ENCODE data around the gene CYB5A.

CYB5A gene

DNA sequence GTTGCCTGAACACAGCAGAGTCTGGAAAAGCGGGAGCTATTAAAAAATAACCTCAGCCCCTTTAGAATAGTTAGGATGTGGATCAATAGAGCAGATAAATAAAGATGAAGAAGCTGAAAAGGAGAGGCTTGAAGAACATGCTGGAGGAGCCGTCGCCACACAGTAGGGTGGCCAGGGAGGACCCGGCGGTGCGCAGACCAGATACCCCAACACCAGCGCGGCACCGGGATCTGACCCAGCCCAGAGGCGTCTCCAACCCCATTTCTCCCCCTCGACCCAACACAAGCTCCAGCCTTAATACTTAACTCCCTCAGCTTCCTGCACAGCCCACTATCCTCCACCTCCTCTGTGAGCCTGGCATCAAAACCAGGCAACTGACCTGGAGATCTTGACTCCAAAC is 16.0 kb downstream of the CYB5A start:
- no peak for DNase-seq

DNA sequence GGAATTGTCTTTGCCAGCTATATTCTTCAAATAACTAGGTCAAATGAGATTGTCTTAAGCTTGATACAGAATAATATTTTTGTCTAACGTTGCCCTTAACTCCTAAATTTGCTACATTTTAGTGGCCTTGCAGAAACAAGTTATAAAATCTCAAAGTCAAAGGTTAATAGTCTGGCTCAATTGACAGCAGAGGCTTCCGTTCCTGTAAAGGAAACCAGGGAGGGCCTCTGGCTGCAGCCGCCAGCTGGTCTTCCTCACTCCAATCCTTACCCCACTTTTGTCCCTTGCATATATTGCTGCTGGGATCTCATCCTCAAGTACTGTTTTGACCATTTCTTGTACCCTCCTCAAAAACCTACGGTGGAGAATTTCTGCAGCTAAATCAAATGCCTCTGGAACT is 17.1 kb downstream of the CYB5A start:
- no peak for DNase-seq

DNA sequence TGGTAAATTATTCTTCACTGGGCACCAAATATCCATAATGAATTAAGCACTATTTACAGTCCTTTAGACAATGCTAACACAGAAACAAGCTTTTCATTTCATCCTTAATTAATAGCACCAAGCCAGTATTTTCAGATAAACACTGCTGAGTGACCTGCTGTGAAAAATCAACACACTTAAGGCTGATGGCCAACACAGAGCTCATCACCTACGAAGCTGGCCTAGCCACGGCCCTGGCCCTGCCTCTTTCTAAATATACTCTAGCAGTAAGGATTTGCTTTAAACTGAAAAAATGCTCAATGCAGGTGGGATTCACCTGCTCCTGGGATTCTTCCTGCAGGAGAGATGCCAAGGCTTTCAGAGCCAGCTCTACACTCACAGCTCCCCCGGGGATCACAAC is 18.4 kb downstream of the CYB5A start:
- DNase-seq: peak; percentile 55

DNA sequence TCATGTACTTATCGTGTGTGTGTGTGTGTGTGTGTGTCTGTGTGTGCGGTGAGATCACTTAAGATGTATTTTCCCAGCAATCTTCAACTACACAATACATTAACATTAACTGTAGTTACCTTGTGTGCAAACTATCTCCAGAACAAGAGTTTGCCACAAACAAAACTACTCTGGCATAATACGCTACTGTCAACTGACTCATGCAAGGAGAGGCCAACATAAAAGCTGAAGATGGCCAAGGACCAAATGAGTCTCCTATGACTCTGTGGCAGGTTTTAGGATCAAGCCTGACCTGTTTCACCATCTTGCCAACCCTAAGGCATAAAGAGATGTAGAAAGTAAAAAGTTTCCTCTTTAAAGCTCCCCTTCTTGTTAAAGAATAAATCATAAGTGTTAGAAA is 20.1 kb downstream of the CYB5A start:
- DNase-seq: no peak

DNA sequence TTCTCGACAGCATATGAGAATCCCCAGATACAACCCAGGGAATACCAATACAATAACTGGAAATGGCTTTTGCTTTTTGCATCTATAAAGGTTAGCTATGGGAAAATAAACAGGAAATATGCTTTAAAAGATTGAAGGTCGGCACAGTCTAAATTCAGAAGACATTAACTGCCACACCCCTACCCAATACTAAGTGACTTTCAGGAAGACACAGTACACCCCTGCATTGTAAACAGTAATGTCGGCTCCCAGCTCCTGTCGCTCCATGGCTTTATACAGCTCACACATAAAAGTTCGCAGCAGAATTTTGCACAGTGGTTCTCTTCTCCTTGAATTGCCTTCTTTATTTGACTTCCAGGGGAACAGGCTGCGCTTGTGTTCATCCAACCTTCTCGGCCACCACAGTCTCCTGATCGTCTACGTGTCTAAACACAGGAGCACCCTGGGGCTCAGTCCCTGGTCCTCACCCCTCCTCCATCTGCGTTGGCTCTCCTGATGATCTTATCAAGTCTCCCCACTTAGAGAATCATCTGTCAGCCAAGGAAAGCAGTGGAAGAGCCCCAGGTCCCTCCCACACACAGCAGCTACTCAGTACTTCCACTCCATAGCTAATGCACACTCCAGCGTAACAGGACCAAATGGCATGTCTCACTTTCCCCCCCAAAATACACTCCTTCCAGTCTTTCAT is 22.7 kb downstream of the CYB5A start:
- DNase-seq: no peak

DNA sequence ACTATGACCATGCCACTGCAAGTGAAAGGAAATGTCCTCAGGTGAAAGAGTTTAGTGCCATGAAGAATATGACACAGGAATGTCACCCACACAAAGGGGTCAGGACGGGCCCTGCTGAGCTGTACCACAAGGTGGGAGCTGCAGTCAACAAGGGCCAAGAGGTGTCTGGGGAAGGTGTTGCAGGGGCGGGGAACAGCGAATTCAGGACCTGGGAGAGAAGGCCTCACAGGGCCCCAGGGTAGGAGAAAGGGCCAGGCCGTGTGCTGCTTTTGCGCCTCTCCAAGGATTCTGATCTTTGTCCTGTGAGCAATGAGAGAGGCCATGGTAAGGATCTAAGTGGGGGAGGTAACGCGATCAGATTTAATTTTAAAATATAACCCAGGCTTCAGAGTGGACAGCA is 23.6 kb downstream of the CYB5A start:
- no peak for DNase-seq

DNA sequence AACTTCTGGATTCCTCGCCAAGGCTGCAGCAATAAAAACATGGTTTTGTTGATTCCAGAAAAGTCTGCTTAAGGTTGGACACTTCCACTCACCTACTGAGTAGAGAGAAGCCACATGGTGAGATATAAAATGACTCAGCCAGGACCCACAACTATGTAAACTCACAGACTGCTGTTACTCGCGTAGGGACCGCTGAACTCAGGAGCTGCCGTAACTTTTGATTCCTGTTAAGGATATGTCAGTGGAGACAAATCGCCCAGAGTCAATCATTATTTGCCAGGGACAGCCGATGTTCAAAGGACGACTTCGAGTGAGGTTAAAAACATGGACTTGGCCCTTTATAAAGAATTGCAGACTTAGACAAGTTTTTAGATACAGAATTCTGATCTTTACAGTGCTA is 25.6 kb downstream of the CYB5A start:
- DNase-seq: no peak

DNA sequence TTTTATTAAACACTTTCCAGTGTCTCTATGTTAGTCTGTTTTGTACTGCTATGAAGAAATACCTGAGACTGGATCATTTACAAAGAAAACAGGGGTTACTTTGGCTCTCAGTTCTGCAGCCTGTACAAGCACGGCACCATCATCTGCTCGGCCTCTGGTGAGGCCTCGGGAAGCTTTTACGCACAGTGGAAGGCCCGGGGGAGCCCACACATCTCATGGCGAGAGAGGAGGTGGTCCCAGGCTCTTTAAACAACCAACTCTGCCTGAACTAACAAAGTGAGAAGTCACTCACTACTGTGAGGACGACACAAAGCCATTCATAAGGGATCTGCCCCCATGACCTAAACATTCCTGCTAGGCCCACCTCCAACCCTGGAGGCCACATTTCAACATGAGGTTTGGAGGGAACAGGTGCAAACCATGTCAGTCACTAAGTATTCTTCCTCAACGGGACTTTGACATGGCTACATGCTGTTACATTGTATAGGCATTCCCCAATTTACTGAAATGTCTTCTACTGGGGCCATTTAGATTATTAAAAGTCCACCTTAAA is 26.1 kb downstream of the CYB5A start:
- no peak for DNase-seq

DNA sequence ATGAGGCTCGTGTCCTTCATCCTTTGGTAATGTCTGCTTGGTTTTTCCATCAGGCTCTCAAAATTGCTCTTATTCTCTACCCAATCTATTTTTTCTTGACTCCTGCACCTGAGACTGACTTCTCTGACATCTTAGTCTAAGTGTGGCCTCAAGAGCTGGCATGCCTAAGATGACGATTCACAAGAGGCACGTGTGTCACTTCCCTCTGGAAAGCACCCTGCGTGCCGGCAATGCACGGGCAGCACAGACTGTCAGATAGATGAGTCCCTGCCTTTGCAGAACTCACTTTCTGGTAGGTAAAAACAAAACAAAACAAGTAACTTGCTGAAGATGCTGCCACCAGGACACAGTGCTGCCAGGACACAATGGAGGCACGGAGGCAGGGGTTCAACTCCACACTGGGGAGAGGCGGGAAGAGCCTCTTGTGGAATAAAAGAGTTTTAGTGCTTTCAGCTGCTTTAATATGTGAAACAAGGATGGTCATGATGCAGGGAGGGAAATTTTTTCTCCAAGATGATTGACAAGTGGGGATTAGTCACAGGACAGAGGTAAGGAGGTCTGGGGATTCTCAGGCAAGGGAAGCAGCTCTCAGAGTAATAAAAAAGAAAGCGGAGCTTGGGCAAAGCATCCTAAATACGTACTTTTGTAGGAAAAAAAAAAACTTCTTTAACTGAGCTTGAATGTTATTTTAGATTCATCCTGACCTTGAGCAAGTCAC is 27.3 kb downstream of the CYB5A start:
- no peak for DNase-seq

DNA sequence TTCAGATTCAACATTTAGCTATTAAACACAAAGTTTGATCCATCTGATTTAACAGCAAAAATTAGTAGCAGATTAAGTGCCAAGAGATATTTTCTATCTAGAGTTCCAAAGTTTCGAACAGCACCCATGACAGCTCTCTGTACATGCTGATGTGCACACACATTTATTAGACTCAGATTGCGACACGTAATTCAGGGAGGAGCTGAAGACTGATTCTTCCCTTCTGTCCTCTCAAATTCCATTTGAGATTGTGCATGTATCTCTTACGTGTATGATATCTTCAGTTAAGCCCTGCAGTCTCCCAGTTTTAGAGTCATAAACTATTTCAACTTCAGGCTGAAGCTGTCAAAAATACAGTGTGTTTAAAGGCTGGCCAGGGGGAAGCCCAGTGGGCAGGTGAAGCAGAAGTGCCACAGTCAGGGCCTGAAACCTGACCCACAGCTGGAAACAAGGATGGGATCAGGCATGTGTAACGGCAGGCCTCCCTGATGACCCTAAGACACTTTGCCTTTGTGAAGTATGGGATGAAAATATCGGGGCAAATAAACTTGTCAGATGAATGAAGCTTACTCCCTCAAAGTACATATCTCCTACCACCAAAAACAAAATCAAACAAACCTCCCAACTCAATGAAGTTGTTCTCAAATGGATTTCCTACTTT is 30.6 kb downstream of the CYB5A start:
- no peak for DNase-seq

DNA sequence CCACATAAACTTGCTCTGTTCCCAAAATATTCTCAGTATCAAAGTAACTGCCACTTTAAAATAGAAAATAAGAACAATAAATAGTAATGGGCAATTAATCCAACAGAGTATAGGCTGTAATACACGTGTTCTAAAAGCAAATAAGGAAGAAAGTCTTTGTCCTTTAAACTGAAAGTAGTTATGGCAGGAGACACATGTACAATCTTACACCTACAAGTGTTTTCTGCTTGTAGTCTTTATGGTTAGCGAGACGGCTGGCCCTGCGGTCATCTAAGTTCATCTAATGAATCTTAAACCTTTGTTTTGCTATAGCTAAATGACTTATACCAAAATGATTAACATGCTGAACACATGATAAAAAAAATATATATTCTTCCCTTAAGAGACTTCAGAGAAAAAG is 32.4 kb downstream of the CYB5A start:
- no peak for DNase-seq

DNA sequence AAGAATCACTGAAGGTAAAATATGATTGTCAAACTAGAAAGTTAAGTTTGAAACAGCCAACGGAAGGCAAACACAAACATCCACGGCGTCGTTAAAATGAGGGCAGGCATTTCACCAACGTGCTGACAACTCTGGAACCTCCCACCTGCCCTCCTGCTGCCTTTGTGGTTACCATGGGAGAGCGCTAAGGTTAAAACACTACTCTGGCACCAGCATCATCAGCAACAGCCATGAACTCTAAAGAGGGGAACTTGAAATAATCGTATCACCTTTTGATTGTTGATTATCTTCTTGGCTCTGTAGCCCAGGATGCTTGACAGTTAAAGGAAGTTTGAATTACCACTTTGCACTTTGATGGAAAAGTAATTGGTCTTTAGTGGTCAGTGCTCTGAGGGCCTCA is 34.7 kb downstream of the CYB5A start:
- DNase-seq: no peak

DNA sequence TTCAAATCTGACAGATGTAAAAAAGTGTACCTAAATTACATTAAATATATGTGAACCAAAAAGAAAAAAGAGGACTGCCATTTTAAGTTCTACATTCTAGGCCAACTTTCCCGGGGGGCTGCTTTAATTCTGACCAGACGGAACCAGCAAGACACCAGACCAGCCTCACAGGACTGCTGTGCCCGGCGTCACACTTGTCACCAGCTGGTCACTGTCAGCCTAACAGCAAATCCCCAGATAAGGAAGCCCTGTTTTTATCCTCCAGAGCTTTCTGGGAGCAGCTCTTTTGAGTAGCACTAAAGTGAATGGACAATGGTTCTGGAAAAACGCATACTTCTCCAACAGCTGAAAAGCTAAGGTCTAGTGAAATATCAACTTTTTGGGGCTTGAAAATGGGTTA is 35.6 kb downstream of the CYB5A start:
- no peak for DNase-seq

DNA sequence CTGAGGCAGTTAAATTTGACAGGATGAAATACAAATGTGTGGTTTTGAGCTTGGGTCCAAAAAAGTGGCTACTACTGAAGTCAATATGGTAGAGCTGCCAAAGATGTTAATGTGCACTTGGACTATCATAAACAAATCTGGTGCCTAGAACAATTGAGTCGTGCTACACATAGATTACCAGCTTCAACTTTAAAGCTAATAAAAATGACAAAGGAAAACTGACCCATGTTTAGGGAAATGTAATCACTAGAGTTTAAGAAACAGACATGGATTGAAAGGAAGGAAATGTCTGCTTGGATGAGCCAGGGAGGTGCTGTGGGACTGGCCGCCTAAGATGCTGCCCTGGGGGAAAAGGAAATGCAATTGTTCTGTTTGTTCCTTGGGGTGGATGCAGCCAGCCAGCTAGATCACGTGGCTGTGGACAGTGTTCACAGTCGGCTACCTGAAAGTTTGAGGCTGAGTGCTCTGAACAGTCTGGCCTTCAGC is 36.6 kb downstream of the CYB5A start:
- no peak for DNase-seq

DNA sequence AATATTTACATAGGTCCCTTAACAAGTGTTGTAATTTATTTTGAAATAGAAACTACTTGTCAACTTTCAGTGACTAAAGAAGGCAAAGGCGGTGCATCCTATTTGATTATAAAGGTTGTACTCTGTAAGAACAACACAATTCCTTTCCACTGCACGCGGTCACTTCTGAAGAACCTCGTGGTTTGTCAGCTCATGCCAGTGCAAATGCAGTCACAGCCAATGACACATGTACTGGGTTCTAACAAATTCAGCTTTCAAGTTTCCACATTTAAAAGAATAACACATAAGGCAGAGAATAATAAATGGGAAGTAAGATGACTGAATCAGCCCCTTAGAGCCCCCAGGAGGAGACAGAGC is 39.7 kb downstream of the CYB5A start:
- no peak for DNase-seq

DNA sequence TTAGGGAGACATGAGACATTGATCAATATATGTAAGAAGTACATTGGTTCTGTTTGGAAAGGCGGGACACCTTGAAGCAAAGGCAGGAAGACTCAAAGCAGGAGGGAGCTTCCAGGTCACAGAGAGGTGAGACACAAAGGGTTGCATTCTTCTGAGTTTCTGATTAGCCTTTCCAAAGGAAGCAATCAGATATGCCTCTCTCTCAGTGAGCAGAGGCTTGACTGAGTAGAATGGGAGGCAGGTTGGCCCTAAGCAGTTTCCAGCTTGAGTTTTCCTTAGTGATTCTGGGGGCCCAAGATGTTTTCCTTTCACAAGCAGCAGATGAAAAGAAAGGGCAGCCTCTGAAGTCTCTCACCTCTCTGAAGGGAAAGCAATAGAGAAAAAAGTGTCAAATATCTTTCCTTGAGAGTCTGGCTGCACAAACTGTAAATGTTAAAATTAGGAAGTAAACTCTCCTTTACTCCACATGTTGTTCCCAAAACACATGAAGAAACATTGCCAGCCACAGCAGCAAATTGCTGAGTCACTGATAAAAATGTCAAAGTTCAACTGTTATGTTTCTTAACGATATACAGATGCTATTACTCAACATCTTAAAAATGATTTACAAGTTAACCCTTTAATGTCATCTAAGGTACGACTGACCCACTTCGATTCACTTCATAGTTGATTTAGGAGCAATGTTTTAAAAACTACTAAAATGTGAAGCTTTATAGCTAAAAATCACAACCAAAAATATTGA is 40.3 kb downstream of the CYB5A start:
- DNase-seq: no peak

DNA sequence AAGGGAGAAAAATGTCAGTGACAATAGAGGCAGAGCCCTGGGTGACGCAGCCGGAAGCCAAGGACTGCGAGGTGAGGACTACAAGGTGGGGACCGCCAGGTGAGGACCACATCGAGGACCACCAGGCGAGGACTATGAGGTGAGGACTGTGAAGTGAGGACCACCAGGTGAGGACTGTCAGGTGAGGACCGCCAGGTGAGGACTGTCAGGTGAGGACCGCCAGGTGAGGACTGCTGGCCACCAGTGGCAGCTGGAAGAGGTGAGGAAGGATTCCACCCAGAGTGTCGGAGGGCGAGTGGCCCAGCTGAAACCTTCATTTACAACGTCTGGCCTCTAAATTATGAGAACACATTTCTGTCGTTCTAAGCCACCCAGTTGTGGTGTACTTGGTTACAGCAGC is 41.6 kb downstream of the CYB5A start:
- DNase-seq: no peak

DNA sequence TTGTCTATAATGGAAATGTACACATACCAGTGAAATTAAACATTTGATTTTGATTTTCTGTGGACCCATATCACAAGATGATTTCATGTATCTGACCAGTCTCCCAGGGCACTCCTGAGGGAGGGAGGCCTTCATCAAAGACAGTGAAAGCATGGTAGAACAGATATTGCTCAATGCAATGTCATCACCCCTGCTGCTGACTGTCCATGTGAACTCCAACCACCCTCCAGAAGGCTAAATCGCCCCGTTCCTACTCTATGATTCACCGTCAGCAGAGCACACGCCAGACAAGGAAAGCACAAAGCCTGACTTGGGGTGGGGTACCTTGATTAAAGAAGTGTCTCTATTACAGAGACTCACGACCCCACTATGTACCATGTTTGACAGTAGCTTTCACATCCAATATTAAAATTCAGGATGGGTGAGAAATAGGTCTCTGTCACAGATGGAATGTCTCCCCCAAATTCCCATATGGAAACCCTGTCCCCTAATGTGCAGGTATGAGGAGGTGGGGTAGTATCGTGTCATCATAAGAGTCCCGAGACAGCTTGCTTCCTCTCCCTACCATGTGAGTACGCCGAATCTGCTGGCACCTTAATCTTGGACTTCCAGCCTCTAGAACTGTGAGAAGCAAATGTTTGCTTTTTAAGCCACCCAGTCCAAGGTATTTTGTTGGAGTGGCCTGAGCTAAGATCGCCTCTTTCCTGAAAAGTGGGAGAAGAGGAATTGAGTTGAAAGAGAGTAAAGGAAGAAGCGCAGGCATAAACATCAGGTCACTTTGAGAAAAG is 42.4 kb downstream of the CYB5A start:
- DNase-seq: no peak

DNA sequence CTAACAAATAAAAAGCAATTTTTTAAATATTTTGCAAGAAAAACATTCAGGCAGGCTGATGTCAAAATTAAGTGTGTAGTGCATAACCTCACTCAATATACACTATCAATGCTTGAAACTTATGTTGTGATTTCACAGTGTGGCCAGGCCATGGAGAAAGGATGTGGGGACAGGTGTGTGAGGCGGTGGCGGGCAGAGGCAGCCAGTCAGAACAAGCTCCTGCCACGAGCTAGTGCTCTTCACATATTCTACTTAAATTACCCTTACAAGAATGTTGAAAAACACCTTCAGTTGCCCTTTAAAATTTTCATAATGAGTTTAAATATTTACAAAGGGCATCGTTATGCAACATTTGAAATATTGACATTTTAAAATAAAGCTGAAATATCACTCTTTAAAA is 43.2 kb downstream of the CYB5A start:
- DNase-seq: no peak

DNA sequence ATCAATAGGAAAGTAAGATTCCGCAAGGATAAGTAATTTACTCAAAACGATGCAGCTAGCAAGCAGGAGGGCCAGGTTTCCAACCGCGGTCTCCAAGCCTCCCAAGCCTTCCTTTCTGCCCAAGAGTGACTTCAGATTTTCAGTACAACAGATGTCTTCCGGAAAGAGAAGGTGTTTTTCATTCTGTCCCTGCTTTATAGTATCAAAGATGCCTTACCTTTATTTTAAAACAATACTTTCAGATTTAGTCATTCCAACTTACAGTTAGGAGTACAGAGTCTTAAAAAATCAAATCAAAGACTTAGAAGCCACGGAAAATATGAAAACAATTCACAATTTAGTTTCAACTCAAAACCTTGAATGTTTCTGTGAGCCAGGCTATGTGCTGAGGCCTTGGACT is 43.6 kb downstream of the CYB5A start:
- DNase-seq: no peak

DNA sequence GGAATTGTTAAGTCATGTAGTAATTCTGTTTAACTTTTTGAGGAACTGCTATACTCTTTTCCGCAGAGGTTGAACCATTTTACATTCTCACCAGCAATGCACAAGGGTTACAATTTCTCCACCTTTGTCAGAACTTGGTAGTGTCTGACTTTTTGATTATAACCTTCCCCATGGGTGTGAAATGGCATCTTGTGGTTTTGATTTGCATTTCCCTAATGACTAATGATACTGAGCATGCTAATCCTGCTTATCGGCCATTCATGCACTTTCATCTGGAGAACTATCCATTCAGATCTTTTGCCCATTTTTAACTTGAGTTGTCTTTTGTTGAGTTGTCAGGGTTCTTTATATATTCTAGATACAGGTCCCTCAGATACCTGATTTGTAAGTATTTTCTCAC is 47.2 kb downstream of the CYB5A start:
- DNase-seq: no peak

DNA sequence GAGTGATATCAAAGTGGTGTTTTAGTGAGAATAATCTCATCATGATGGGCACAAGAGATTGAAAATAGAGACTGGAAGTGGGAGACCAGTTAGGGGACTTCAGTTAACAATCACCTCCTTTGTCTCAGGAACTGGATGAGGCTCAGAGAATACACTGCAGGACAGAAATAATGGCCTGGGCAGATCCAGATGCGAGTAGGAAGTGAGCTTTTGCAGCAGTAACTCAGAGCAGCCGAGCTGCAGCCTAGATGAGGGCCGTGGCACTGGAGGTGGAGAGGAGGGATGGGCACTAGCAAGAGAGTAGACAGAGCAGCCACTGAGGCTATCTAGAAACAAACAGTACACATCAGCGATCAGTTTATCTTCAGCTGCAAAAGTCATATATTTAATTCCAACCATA is 48.6 kb downstream of the CYB5A start:
- no peak for DNase-seq
